ENCODE measurements around the gene MXD3.
"Not testable (repeated sequence)": the region's sequence is repeated elsewhere in the genome, so short reads cannot be mapped to it uniquely, and the experiment has no call there.

The MXD3 gene

GRCh38 chr5:177344891-177345290 is 33.2 kb upstream of the MXD3 start:
- DNase-seq (ENCODE audit: extremely low read depth in 1 of 2, low read depth in 1 of 2), result no peak

- DNase-seq (ENCODE audit: extremely low read depth in 1 of 2, low read depth in 1 of 2), result no peak
These were observed 32.1 kb upstream of the MXD3 start for GRCh38 chr5:177343777-177344176.

GRCh38 chr5:177343000-177343399 is 31.3 kb upstream of the MXD3 start:
- DNase-seq (ENCODE audit: extremely low read depth in 1 of 2, low read depth in 1 of 2), result not testable (repeated sequence)

DNA sequence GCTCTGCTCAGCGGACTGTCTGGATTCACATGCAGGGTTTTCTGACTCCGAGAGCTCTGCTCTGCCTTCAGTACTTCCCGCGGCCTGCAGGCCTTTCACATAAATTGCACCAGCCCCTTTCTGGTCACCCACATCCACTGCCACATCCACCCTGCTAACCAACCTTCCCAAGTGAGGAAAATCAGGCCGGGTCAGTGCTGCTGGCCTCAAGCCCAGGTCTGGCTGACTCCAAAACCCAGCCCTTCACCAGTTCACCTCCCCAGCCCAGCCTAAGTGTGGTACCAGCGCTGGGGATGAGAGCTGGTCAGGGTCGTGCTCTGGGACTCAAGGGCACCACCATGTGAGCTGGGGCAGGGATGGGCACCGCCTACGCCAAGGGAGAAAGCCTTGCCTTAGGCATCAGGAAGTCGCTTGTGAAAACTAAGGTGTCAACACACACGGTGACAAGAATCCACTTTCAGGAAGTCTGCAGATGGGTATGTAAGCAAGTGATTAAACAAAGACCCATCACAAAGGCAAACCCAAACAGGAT is 27.5 kb upstream of the MXD3 start:
- DNase-seq (ENCODE audit: extremely low read depth in 1 of 2, low read depth in 1 of 2), result no peak

DNA sequence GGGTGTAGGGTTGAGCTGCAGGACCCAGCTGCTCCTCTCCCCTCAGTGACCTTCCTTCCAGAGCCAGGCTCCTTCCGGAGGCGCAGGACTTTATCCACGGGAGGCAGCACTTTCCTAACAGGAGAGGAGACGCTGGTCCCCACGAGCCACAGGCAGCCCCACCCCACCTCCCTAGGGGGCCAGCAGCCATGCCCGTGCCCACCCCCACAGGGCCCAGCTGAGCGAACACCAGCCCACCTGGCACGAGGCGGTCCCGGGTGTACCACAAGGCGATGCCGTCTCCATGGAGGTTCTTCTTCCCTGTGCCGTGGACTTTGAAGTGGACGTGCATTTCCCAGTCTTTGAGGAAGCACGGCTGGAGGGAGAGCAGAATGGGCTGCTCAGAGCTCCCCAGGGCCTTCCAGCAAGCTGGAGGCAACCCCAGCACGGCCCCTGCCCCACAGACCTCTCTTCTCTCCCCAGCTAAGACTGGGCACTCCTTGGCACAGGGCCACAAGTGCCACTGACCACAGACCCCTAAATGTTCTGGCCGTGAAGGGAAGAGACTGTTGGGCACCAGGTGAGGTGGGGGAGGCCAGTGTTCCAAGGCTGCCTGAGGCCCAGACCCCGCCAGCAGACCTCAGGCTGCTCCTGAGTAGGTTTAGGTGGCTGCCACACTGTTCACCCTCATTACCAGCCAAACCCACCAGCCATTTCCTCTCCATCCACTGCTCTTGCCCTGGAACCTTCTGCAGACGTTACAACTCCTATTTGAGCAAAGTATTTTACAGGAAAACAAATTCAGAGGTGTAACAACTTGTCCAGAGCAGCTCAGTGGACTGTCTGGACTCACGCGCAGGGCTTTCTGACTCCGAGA is 26.8 kb upstream of the MXD3 start:
- no peak for DNase-seq (ENCODE audit: extremely low read depth in 1 of 2, low read depth in 1 of 2)

DNA sequence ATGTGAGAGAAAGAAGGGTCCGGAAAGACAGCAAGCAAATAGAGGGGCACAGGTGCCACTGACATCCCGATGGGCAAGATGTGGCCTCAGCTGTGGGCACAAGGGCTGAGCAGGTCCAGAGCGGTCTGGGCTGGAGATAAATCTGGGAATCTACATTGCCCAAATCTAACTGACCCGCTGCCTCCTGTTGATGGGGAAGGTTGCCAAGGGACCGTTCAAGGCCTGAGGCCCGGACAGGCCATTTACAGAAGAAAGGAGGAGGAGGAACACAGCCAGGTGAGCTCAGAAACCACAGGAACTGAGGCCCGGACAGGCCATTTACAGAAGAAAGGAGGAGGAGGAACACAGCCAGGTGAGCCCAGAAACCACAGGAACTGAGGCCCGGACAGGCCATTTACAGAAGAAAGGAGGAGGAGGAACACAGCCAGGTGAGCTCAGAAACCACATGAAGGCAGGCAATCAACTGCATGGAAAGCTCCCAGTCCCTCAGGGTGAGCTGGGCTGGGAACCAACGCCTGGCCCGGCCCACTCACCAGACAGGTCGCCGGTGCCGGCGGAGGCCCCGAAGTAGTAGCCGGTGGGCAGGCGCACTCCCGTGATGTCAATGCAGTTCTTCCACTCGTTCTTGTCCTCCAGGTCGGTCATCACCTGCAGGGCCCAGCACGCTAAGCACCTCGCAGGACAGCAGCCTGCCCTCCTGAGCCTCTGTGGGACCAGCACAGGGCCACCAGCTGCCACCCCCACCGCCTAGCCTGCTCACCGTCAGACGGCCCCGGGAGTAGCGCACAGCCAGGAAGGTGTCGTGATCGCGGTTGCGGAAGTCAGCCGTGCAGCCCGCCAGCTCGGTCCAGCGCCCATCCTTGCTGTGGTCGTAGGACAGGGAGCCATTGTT is 25.2 kb upstream of the MXD3 start:
- DNase-seq (ENCODE audit: extremely low read depth in 1 of 2, low read depth in 1 of 2), result no peak

DNA sequence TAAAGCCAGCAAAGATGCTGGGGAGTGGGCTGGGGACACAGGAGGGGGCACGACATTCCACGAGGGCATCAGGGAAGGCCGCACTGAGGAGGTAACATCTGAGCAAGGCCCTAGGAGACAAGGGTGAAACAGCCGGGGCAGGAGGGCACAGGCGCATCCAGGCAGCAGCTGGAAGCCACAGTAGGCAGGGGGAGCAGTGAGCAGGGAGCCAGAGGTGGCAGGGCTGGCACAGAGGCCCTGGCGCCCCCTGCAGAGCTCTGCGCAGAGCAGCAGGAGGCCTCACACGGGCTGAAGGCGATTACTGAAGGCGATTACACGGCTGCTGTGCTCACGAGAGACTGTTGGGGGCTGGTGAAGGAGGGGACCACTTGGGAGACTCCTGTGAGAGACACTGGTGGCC is 24.4 kb upstream of the MXD3 start:
- DNase-seq (ENCODE audit: extremely low read depth in 1 of 2, low read depth in 1 of 2), result no peak

DNA sequence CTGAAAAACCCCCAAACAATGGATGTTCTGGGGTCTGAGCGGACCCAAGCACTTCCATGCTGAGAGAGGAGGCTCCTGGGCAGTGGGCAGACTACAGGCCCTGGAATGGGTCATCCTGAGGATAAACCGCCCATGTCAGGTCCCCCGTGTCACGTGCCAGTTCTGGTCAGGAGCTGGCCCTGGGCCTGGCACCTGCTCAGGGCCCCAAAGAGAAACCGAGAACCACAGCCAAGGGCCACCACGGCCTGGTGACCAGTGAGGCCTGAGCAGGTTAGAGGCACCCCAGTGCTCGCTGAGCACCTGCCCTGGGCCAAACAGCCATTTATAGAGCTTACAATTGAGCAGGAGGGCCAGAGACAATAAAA is 24.0 kb upstream of the MXD3 start:
- no peak for DNase-seq (ENCODE audit: extremely low read depth in 1 of 2, low read depth in 1 of 2)

DNA sequence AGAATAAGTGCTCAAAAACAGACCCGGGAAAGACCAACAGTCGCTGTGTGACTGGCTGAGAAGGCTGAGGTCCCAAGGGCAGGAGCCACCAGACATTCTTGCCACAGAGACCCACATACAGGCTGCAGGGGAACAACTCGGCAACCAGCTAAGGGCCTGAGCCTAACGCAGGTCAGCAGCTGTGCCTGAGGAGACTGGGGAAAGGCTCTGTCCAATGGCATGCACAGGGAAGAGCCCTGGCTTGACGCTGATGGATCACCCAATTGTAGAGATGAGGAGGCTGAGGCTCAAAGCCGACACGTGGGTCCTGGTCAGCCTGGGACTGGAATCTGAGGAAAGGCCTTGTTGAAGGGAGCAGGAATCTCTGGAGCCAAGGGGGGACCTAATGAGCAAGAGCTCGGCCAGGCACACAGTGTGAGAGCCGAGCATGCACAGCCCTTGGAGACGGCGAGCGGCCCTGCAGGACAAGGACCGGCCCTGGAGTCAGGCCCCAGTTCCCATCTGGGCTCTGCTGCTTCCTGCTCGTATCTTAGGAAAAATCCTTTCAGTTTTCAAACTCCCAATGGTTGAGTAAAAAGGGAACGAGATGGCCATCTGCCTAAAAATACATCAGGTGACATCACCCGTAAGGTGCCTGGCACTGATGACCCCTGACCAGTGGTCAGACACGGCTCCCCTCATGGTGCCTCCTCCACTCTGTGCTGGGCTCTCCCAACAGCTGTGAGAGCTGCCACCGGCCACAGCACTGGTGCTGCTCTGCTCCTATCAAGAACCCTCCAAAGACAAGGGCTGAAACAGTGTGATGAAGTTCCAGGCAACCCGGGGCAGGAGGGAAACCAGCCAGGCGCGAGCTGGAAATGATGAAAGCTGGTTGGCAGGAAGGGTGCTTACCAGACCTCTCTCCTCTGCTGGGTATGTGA is 23.3 kb upstream of the MXD3 start:
- no peak for DNase-seq (ENCODE audit: extremely low read depth in 1 of 2, low read depth in 1 of 2)

GRCh38 chr5:177334155-177334551 is 22.5 kb upstream of the MXD3 start:
- DNase-seq (ENCODE audit: extremely low read depth in 1 of 2, low read depth in 1 of 2), result no peak

GRCh38 chr5:177333420-177334154 is 21.9 kb upstream of the MXD3 start:
- no peak for DNase-seq (ENCODE audit: extremely low read depth in 1 of 2, low read depth in 1 of 2)

DNA sequence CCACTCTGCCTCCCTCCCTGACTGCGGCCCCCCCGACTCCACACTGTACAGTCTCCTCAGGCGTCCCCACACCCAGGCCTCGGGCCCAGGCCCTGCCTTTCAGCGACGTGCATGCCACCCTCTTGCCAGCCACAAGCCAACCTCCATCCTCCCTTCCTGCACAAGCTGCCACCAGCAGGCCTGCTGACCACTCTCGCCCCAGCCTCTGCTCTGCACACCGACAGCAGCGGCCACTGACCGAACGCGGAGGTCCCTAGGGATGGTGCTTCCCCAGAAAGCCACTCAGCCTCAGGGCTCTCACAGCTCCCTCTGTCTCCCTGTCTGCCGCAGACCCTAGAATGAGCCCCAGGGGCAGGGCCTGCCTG is 21.2 kb upstream of the MXD3 start:
- no peak for DNase-seq (ENCODE audit: extremely low read depth in 1 of 2, low read depth in 1 of 2)

GRCh38 chr5:177332031-177332895 is 20.6 kb upstream of the MXD3 start:
- no peak for DNase-seq (ENCODE audit: extremely low read depth in 1 of 2, low read depth in 1 of 2)

GRCh38 chr5:177330991-177331842 is 19.5 kb upstream of the MXD3 start:
- DNase-seq (ENCODE audit: extremely low read depth in 1 of 2, low read depth in 1 of 2), result no peak

DNA sequence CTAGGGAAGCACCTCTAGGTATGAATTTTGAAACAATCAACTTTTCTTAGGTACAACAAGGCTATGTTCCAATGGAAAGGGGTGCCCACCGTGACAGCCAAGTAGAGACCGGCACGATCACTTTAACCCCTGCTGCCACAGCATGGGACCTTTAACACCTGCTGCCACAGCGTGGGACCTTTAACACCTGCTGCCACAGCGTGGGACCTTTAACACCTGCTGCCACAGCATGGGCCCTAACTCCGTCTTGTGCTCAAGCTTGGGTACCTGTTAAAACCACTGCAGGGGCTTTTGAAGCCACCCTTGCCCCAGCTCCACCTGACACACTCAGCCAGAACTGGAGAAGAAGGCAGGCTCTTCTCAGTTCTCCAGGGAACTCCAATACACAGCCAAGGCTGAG is 18.2 kb upstream of the MXD3 start:
- DNase-seq (ENCODE audit: extremely low read depth in 1 of 2, low read depth in 1 of 2), result no peak

DNA sequence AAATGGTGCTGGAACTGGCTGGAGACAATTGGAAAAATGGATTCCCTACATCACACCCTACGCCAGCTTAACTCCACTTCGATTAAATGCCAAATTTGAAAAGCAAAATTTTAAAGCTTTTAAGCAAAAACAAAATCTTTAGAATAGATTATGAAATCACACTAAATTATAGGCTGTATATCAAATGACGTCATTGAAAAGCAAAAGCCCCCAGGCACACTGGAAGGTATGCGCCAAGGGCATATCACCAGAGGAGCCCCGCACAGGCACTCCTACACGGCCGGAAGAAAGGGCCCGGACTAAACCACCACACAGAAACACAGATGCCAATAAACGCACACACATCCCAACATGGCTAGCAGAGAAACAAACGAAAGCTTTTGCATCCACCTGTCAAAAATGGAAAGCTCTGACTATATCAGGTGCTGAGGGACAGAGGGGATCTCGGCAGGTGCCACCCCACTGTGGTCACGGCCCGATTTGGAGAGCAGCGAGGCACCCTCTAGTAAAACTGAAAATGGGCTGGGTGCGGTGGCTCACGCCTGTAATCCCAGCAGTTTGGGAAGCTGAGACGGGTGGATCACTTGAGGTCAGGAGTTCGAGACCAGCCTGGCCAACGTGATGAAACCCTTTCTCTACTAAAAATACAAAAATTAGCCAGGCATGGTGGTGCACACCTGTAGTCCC is 17.0 kb upstream of the MXD3 start:
- DNase-seq (ENCODE audit: extremely low read depth in 1 of 2, low read depth in 1 of 2), result no peak
